Mucosa of rectum (tissue), 2 donors: Measurements from ENCODE around the gene EDAR.

Experiments used
- H3K27ac ChIP-seq, 2 donors: one replicate each; pipeline ENCODE4 v1.7.0; 2013; ENCODE audit warnings: inconsistent platforms in 2 of 2, low read depth in 2 of 2, low read length in 2 of 2
- H3K27me3 ChIP-seq, 2 donors: one replicate each; pipeline ENCODE4 v1.7.0; 2013; ENCODE audit warnings: low read length in 2 of 2; ENCODE audit not compliant: control insufficient read depth in 2 of 2, insufficient read depth in 2 of 2
- H3K36me3 ChIP-seq, 2 donors: one replicate each; pipeline ENCODE4 v1.7.0; 2013; ENCODE audit warnings: low read length in 2 of 2; ENCODE audit not compliant: control insufficient read depth in 2 of 2, insufficient read depth in 2 of 2
- H3K4me1 ChIP-seq, 2 donors: one replicate each; pipeline ENCODE4 v1.7.0; 2013; ENCODE audit warnings: low read length in 2 of 2, mild to moderate bottlenecking in 1 of 2; ENCODE audit not compliant: control insufficient read depth in 2 of 2, insufficient read depth in 2 of 2
- H3K4me3 ChIP-seq, 2 donors: one replicate each; pipeline ENCODE4 v1.7.0; 2013; ENCODE audit warnings: low read length in 2 of 2
- H3K9ac ChIP-seq, 2 donors: one replicate each; pipeline ENCODE4 v1.7.0; 2013; ENCODE audit warnings: low read length in 2 of 2, low read depth in 1 of 2, mild to moderate bottlenecking in 1 of 2
- H3K9me3 ChIP-seq, 2 donors: one replicate each; pipeline ENCODE4 v1.7.0; 2013; ENCODE audit warnings: low read length in 2 of 2; ENCODE audit not compliant: control insufficient read depth in 2 of 2
- donor health status: healthy.
- donor health status: Normal muscosa, but diverticular disease.

The EDAR gene

DNA sequence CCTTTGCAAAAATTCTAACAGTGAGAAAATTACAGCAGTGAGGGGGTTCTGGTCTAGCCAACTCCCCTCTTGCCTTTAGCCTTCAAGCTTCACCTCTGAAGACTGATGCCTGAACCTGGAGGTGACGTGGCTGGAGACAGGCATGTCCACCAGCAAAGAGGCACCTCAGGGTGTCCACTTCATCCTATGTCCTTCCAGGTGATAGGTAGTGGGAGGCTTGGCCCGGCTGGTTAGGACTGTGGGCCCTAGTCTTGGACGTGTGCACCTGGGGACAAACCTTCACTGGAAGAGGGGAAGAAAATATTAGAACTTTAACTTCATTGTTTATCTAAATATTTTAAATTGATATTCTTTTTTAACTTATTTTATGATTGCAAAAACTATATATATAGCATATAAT, 35.5 kb upstream of the EDAR start:
- H3K4me3 ChIP-seq = no peak overlapping the region
- no peaks in the 10 kb centered on the region for H3K27me3 ChIP-seq
- no peak overlapping the region for H3K27ac ChIP-seq
- no peaks in the 10 kb centered on the region for H3K4me1 ChIP-seq
- no peak overlapping the region for H3K9ac ChIP-seq
- H3K36me3 ChIP-seq = no peaks in the 10 kb centered on the region
- H3K9me3 ChIP-seq = no peaks in the 10 kb centered on the region

DNA sequence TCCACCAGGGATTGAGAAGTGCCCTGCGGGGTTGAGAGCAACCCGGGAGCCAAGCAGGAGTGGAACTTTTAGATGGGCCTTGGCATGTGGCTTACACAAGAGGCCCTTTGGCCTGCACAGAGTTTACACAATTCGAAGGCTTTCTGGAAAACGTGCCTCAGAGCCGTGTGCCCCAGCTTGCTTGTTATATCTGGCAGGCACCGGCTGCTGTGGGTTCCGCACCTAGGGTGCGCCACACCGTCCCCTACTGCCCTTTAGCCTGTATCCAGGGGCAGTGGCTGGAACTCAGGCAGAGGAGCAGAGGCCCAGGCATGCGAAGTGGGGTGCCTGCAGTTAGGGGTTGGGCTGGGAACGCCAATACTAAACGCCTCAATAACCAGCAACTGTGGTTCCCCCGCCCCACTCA, 32.9 kb upstream of the EDAR start:
- H3K4me3 ChIP-seq = no peak overlapping the region
- H3K27ac ChIP-seq = no peak overlapping the region
- H3K36me3 ChIP-seq = no peaks in the 10 kb centered on the region
- no peaks in the 10 kb centered on the region for H3K9me3 ChIP-seq
- H3K27me3 ChIP-seq = no peaks in the 10 kb centered on the region
- no peaks in the 10 kb centered on the region for H3K4me1 ChIP-seq
- H3K9ac ChIP-seq = no peak overlapping the region

DNA sequence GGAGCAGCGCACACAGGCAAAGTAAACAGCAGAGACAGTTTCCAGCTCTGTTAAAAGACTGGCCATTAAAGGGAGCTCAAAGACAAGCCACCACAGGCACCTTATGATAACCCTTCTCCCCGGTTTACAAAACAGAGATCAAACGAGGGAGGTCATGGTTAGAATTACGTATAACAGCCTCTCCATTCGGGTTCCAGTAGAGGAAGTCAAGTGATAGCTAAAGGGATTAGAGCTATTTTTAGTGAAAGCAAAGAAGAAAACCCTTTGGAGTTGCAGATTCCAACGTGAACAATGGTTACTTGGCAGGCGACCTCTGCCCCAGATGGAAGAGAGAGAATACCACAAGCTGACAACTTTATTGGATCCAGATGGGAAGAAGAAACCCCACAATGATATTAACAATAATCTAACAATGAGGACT, 31.2 kb upstream of the EDAR start:
- Histone ChIP-seq H3K9me3 (no peaks in the 10 kb centered on the region), H3K27me3 (no peaks in the 10 kb centered on the region), H3K36me3 (no peaks in the 10 kb centered on the region), H3K4me1 (peaks cover 0 to 3% of the 10 kb centered on the region in 2 donors), H3K4me3 (no peak overlapping the region), H3K9ac (no peak overlapping the region), H3K27ac (no peak overlapping the region)

DNA sequence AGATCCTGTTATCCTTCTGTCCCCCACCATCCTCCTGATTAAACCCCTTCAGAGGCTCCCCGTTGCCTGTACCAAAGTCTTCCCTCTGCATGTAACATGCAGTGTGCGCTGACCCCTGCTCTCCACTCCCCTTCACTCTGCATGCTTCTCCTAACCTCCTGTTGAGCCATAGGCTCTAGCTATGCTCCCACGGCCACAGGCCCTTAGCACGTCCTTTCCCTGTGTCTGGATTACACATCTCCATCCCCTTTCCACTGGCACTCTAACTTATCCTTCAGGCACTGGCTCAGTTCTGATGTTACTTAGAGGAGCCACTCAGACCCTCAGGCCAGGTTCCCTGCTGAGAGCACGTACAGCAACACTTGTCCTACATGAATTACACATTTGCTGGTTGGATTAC, 29.4 kb upstream of the EDAR start:
- Histone ChIP-seq H3K4me3 (no peak overlapping the region), H3K27ac (no peak overlapping the region), H3K36me3 (no peaks in the 10 kb centered on the region), H3K27me3 (no peaks in the 10 kb centered on the region), H3K4me1 (peaks cover 0 to 3% of the 10 kb centered on the region in 2 donors), H3K9ac (no peak overlapping the region), H3K9me3 (no peaks in the 10 kb centered on the region)

DNA sequence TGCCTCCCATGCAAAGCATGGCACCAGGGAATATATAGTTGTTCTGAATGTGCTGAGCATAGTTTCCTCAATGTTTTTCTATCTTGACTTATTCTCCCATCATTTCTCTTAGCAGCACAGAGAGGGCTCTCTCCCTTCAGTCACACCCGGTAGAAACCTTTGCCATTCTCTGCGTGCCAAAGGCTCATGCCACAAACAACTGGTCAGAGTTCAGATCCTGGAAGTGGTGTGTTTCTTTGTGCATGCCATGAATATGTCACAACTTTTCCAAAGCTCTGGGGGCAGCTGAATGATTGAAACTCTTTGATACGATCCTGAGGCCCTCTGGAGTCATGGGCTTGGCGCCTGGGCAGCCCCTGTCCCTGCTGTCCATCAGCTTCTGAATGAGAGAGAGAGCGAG, 28.0 kb upstream of the EDAR start:
- Histone ChIP-seq H3K9ac (no peak overlapping the region), H3K4me3 (no peak overlapping the region), H3K4me1 (peaks cover 0 to 6% of the 10 kb centered on the region in 2 donors), H3K27me3 (no peaks in the 10 kb centered on the region), H3K27ac (no peak overlapping the region), H3K36me3 (no peaks in the 10 kb centered on the region), H3K9me3 (no peaks in the 10 kb centered on the region)

DNA sequence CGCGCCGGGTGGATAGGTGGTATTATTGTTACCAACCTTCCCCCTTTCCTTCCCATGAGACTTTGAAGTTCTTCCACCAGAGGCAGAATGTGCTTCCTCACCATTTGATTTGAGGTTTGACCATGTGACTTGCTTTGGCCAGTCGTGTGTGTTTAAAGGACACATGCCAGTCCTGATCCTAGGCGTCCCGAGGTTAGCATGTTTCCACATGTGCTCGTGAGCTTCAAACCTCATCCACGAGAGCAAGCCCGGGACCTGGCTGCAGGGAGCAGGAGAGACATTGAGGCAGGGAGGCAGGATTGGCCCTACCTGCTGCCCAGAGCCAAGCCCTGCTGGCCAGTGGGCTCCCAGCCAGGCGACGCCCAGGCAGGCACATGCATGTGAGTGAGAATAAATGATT, 27.4 kb upstream of the EDAR start:
- Histone ChIP-seq H3K27ac (no peak overlapping the region), H3K36me3 (no peaks in the 10 kb centered on the region), H3K27me3 (no peaks in the 10 kb centered on the region), H3K4me3 (no peak overlapping the region), H3K9me3 (no peaks in the 10 kb centered on the region), H3K9ac (no peak overlapping the region), H3K4me1 (peaks cover 0 to 6% of the 10 kb centered on the region in 2 donors)

DNA sequence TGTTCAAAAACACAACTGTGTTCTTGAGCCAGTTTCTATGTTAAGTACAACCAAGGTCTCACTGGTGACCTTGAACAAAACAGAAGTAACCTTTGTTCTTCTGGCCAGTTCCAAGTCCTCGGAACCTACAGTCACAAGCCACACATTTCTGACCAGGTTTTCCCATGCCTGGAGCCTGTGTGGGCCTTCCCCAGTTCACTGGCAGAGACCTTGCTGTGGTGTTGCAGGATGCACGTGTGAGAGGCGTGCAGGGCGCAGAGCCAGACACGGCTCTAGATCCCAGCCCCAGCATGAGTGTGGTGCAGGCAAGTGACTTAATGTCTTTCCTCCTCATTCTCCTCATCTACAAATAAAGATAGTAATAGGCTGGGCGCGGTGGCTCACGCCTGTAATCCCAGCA, 25.5 kb upstream of the EDAR start:
- Histone ChIP-seq H3K9me3 (no peaks in the 10 kb centered on the region), H3K9ac (no peak overlapping the region), H3K27me3 (no peaks in the 10 kb centered on the region), H3K27ac (no peak overlapping the region), H3K4me1 (peaks cover 0 to 9% of the 10 kb centered on the region in 2 donors), H3K4me3 (no peak overlapping the region), H3K36me3 (no peaks in the 10 kb centered on the region)

DNA sequence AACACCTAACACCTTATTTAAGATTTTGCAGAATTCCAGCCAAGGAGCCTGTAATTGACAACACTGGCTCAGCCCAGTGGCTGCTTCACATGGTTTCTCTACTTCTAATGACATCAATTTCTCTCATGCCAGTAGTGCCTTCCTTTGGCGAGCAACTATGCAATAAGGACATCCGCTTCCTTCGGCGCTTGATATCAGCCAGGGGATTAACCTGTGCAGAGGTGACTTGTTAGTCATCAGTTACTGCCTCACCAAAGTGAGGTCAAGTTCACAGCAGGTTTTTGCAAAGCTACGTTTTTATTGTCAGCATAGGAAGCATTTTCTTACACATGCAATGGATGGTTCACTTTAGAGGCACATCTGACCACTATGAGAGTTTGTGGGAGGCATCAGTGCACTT, 24.0 kb upstream of the EDAR start:
- Histone ChIP-seq H3K9me3 (no peaks in the 10 kb centered on the region), H3K27ac (no peak overlapping the region), H3K4me1 (peaks cover 0 to 9% of the 10 kb centered on the region in 2 donors), H3K27me3 (no peaks in the 10 kb centered on the region), H3K9ac (no peak overlapping the region), H3K4me3 (no peak overlapping the region), H3K36me3 (no peaks in the 10 kb centered on the region)

DNA sequence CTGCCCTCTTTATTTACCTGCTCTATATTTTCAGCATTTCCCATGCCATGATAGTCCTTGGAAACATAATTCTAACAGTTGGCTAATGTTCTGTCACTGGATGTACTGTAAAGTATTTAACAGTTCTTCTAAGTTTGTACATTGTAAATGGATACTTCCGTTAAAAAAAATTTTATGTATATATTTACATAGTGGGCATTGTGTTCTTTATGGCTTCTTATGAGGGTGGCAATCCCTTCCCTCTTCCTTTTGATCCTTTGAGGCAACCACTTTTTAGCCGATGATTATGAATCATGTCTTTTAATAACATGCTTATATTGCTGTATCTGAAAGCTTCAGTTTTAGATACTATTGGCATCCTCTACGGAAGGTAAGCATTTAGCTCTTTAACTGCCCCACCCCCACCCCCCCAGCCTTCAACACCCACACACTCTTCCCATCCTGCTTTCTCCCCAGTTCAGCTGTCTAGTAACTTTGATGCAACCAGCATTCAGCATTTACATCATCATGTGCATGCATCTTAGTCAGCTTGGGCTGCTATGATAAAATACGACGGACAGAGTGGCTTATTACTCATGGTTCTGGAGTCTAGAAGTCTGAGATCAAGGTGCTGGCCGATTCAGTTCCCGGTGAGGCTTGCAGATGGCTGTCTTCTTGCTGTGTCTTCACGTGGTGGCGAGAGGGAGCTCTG, 21.0 kb upstream of the EDAR start:
- no peak overlapping the region for H3K9ac ChIP-seq
- H3K36me3 ChIP-seq = no peaks in the 10 kb centered on the region
- peaks cover 0 to 6% of the 10 kb centered on the region in 2 donors for H3K4me1 ChIP-seq
- no peaks in the 10 kb centered on the region for H3K27me3 ChIP-seq
- H3K9me3 ChIP-seq = no peaks in the 10 kb centered on the region
- no peak overlapping the region for H3K27ac ChIP-seq
- H3K4me3 ChIP-seq = no peak overlapping the region

DNA sequence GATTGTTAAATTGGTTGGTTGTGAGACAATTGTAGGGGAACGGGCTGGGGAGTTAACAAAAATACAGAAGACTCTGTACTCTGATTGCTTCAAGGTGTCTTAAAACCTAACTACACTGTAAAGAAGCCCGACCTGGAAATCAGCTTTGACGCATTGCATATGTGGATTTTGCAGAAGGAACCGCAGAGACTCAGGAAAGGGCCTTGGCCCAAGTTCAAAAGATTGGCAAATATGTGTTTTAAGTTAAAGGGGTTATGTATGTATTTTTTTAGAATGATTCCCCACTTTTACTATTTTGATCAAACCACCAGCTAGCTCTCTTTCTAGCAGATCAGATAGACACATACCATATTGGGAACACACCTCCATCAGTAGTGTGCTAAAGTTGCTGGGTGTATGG, 18.0 kb upstream of the EDAR start:
- Histone ChIP-seq H3K27ac (no peak overlapping the region), H3K4me1 (peaks cover 0 to 4% of the 10 kb centered on the region in 2 donors), H3K36me3 (no peaks in the 10 kb centered on the region), H3K9me3 (no peaks in the 10 kb centered on the region), H3K4me3 (no peak overlapping the region), H3K27me3 (no peaks in the 10 kb centered on the region), H3K9ac (no peak overlapping the region)
